NCI-H2171 treated with DMSO at 0.1 percent for 48 hours (cell line): ENCODE measurements around the gene COL23A1.

Experiments used
- DNase-seq: peaks from one replicate; lab custom pipeline; 2025; lab: John Stamatoyannopoulos, UW

COL23A1 gene

DNA sequence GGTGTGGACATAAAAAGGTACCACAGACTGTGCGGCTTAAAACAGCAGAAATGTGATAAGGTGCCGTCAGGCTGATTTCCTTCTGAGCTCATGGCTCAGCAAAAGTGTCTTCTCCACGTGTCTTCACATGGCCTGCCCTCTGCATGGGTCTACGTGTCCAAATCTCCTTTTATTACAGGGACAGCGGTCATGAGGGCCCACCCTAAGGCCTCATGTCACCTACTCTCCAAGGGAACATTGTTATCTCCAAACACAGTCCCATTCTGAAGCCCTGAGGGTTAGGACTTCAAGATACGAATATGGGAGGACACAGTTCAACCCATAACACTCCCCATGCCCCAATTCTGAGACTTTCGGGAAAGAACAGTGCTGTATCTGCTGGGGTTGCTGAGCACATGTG is 35.2 kb downstream of the COL23A1 start:
- no peak for DNase-seq

DNA sequence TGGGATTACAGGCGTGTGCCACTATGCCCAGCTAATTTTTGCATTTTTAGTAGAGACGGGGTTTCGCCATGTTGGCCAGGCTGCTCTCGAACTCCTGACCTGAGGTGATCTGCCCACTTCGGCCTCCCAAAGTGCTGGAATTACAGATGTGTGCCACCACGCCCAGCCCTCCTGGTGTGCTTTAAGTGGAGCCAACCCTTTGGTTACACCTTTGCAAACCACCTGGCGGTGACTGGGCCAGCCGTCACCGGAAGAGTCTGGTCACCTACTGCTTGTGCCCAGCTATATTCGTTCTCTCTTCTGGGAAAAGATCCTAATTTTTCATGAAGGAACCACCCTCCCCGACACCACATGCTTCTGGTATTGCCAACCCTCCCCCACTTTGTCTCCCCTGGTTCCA is 35.9 kb downstream of the COL23A1 start:
- no peak for DNase-seq

DNA sequence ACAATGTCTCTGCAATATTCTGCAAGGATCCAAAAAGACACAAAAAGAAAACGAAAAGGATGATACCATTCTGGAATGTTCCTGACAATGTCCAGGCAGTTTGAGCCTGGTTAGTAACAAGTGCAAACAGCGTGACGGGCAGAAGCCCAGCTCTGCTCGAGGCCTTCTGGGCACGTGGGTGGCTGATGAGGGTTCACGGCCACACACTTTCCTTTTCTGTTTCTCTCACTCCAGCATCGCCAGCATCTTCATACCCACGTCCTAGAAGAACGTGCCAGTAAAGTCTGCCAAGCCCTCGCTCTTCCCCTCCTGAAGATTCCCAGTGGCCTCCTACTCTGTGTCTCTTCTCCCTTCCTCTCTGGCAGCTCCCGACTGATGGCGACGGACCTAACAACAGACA is 36.7 kb downstream of the COL23A1 start:
- DNase-seq: no peak

DNA sequence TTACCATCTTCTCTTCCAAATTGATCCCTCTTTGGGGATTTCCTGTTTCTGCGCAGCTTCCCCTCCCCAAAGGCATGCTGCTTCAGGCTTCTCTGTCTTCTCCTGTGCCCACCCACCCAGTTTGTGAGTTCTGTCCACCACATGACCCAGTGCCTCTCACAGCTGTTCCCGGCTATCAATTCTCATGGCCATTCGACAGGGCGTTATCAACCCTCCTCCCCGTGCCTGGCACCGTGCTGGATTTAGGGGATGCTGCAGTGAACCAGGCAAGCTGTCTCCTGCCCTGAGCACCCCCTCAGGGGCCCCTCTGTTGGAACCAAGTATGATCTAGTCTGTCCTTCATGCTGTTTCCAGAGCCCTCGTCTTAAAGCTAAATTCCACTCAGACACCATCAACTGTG is 38.7 kb downstream of the COL23A1 start:
- no peak for DNase-seq

- DNase-seq: peak; percentile 10
These were observed 39.1 kb downstream of the COL23A1 start for GRCh38 chr5:178551059-178551458.

- DNase-seq: no peak
These were observed 41.4 kb downstream of the COL23A1 start for GRCh38 chr5:178548746-178549145.

DNA sequence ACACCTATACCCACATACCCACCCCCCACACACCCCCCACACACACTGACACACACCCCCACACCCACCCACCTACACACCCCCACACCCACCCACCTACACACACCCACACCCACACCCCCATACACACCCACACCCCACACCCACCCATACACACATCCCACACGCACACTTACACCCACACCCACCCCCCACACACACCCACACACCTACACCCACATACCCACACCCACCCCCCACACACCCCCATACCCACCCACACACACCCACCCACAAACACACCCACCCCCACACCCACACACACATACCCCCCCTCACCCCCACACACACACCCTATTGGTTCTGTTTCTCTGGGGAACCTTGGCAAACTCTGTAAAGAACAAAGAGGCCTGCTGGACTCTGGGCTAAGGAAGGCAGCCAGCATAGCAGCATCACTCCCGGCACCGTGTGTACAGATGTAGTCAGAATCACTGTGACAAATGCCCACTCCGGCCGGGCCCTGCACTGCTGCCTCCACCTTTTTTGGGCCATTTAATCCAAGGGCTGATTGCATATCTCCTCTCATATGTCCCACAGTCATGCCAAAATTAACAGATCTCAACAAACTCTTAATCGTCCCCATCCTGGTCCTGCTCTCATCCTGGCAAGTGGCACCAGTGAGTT is 42.3 kb downstream of the COL23A1 start:
- no peak for DNase-seq

GRCh38 chr5:178547052-178547666 is 43.0 kb downstream of the COL23A1 start:
- DNase-seq: no peak

GRCh38 chr5:178546675-178547033 is 43.5 kb downstream of the COL23A1 start:
- no peak for DNase-seq

GRCh38 chr5:178545941-178546674 is 44.1 kb downstream of the COL23A1 start:
- no peak for DNase-seq

GRCh38 chr5:178545176-178545575 is 45.0 kb downstream of the COL23A1 start:
- no peak for DNase-seq

DNA sequence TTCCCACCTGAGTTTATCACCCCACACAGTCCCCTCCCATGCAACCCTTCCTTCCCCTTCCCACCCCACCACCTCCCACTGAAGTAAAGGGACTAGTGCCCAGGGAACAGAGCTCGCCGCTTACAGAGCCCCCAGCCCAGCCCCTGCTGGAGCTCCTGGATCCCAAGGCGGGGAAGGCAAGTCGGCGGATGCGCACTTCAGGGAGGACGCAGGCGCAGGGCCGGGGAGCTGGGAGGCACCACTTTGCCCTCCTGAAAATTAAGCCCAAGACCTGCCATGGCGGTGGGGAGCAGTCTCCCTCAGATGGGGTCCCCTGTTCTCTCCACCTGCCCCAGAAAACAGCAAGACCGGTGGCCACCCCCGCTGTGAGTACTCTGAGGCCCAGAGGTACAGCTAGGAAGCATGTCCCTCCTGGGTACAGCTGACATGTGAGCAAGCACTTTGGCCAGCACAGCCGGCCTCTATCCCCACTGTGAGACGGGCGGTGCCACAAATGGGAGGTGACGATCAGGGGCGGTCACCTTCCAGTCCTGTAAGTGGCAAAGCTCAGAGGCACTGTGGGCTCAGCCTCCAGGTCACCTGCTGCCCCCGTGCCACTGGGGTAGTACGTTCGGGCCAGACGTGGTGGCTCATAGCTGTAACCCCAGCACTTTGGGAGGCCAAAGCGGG is 45.9 kb downstream of the COL23A1 start:
- no peak for DNase-seq

DNA sequence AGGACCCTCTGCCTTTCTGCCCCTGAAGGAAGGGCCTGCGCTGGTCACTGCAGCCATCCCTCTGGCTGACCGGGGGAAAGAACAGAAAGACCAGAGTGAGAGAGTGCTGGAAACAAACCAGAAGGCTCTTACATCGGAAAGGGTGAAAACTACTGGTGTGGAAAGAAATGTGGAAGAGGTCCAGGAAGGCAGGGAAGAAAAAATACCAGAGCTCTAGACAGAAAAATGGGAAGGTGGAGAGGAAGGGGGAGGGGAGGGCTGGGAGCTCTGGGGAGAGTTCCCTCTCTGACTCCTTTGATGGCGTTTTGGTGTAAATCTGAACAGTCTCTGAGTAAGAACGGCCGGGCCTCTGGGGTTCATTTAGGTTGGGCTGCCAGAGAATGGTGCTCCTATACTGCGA is 47.7 kb downstream of the COL23A1 start:
- DNase-seq: peak; percentile 1

- no peak for DNase-seq
These were observed 49.7 kb downstream of the COL23A1 start for GRCh38 chr5:178540526-178540925.

GRCh38 chr5:178538741-178539229 is 51.4 kb downstream of the COL23A1 start:
- DNase-seq: no peak

DNA sequence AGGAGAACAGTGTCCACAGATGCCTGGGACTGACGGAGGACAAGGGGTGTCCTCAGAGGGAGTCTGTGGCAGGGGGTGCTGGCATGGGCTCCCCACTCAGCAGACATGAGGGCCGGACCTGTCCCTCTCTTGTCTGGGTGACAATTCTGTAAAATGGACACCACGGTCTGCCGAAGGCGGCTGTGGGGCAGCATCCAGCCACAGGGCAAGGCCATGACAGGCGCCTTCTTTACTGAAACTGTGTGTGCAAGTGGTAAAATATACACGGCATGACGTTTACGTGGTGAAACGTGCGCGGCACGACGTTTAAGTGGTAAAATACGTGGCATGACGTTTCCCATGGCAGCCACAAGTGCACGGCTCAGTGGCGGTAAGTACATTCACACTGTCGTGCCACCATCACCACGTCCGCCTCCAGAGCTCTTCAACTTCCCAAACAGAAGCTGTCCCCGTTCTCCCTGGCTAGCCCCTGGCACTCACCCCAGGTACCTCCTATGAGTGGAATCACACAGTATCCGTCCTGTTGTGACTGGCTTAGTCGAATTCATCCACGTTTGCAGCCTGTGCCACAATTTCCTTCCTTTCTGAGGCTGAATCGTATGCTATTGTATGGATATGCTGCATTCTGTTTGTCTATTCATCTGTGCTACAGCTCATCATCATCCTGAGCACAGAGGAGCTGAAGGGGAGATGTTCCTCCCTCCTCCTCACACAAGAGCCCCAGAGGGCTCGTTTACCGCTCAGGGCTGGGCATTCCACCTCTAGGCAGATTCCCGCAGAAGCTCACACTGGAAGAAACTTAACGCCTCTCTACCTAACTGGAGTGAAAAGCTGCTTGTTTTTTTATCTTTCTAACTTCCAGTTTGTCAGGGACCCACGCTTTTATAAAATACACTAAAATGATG is 52.5 kb downstream of the COL23A1 start:
- DNase-seq: no peak

DNA sequence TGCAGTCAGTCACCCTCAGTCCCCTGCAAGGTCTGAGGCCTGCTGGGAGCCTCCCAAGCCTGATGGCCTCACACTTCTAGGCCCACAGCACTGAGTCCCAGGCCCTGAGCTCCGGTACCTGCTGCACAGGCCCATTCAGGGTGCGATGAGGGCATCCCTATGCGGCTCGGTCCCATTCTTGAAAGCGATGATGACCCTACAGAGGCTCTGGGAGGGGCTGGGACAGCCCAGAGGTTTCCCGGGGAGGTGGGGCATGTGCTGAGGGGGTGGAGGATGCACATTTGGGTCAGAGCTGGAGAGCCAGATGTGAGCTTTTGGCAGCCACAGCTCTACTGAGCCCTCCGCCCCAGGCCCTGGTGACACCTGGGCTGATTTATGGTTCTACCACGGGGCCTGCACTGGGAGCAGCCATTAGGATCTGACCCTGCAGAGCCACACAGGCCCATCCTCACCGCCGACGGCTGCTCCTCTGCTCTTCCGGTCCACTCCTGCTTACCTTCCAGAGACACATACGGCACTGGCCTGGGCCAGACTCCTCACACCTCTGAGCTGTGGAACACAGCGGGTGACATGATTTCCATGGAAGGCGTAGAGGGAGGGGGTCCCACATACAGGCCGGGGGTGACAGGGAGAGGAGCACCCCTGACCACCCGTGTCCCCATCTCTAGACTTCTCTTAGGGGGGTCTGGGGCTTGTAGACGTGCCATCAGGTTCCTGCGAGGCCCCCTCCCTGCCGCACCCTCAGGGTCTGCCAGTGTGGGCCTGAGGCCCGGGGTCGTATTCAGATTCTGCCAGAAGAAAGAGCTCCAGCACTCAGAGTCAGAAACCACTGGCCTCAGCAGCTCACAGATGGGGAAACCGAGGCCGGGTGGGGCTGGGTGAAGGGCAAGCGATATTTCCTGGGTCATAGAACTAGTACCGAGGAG is 53.4 kb downstream of the COL23A1 start:
- no peak for DNase-seq

DNA sequence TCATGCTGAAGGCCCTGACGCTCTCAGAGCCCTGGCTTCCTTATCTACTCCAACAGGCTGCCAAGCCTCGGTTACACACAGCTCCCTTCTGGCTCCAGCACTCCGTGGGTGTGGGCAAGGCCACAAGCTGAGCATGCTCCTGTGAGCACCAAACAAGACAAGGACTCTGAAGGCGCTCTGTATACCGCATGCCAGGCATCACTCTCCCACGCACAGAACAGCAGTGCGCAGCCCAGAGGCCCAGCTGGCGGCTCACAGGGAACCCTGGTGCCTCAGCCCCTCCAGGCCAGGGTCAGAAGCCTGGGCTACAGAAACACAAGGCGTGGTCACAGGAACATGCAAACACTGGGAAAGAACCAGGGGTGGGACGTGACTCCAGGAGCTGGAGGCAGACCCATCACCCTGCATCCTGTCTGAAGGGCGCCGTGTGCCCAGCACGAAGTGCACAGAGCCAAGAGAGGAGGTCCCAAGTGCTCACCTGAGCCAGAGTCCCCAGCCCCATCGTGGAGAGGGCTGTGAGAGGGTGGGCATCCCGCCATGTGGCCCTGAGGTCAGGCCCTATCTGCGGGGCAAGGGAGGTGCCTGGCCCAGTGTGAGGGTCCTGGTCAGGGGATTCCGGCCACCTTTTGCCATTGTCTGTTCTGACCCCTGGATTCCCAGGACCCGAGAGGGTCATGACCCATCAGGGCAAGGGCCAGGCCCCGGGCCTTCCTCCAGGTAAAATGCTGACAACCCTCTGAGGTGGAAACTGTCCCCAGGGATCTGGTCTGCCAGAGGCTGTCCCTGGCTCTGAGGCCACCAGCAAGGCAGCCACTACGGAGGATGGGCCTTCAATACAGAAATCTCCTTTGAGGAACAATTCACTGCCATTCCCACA is 54.7 kb downstream of the COL23A1 start:
- DNase-seq: no peak

DNA sequence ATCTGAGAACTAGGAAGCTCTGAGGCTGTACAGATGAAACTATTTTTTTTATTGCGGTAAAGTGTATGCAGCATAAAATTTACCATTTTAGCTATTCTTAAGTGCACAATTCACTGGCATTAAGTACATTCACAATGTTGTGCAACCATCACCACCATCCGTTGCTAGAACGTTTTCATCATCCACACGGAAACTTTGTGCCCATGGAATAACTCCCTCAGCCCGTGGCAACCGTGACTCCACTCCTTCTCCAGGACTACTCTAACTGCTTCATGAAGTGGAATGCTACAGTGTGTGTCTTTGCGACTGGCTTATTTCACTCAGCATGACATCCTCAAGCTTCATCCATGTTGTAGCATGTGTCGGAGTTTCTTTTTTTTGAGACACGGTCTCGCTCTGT is 57.1 kb downstream of the COL23A1 start:
- no peak for DNase-seq

DNA sequence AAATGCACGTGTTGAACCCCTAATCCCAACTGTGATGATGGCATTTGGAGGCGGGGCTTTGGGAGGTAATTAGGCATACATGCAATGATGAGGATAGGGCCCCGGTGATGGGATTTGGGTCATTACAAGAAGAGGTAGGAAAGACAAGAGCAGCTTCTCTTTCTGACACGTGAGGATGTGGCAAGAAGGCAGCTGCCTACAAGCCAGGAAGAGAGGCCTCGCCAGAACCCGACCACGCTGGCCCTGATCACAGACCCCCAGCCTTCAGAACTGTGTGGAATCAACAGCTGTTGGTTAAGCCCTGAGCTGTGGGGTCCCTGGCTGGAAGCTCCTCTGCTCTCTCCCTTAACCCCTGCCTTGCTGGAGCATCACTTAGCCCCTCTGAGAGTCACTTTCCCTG is 57.5 kb downstream of the COL23A1 start:
- no peak for DNase-seq
